Measurements from ENCODE around the gene THOC1.
"Not testable (repeated sequence)": the region's sequence is repeated elsewhere in the genome, so short reads cannot be mapped to it uniquely, and the experiment has no call there.

Gene THOC1, protein sequence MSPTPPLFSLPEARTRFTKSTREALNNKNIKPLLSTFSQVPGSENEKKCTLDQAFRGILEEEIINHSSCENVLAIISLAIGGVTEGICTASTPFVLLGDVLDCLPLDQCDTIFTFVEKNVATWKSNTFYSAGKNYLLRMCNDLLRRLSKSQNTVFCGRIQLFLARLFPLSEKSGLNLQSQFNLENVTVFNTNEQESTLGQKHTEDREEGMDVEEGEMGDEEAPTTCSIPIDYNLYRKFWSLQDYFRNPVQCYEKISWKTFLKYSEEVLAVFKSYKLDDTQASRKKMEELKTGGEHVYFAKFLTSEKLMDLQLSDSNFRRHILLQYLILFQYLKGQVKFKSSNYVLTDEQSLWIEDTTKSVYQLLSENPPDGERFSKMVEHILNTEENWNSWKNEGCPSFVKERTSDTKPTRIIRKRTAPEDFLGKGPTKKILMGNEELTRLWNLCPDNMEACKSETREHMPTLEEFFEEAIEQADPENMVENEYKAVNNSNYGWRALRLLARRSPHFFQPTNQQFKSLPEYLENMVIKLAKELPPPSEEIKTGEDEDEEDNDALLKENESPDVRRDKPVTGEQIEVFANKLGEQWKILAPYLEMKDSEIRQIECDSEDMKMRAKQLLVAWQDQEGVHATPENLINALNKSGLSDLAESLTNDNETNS

GRCh38 chr18:267688-268552 lies at the start of gene THOC1:
TSS of gene THOC1 (minus strand) at chr18:268047. CDS start at chr18:268019, 28 bp downstream.
- peak; percentile 79 to 90 (median 88) for DNase-seq

- DNase-seq = no peak
Measured at GRCh38 chr18:317618-318017, 49.8 kb upstream of the THOC1 start.

DNA sequence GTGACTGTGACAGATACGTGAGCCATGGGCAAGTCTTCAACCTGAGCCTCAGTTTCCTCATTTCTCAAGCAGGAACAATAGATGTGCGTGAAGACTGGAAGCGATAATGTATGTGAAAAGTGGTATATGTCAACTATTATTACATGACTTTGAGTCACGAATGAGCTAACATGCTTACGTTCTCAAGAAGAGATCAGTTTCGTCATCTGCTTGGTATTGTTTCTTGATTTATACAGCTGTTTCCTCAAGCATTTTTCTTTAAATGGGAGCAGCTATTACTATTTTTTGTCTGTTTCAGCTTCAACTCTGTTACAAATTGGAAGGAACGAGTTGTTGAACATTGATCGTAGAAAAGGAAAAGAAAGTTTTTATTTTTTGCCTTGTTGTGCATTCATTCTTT lies 48.5 kb upstream of the THOC1 start:
- DNase-seq = no peak

DNA sequence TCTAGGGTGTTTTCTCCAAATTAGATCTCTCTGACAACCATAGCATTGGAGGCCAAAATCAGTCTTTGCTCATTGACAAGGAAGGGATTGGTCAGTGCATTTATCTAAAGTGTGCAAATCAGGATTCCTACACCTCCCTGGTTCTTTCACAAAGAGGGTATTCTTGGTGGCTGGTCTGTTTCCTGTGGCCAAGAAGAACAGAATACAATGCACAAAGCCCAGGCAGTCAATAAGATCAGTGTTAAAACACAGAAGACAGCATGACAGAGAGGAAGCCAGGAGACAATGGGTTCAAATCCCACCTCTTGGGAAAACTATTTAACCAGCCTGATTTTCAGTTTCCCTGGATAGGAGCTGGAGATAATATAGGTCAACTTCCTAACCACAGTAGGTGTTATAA lies 46.1 kb upstream of the THOC1 start:
- no peak for DNase-seq

DNA sequence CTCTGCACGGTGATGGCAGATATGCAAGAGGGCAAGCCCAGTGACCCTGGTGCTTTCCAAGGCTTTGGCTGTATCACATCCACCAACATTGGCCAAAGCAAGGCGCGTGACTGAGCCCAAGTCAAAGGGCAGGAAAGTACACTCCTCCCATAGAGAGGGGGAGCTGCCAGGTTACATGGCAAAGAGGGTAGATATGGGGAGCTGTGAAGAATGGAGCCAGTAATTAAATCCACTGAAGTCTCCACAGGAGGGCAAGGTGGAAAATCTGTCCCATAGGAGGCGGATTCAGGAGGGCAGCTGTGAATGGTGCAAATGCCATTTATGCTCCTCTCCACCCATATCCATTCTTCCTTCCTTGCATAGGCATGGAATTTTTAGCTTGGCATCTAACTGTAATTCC lies 44.6 kb upstream of the THOC1 start:
- no peak for DNase-seq

GRCh38 chr18:310042-310441 lies 42.2 kb upstream of the THOC1 start:
- no peak for DNase-seq

GRCh38 chr18:308086-308485 lies 40.2 kb upstream of the THOC1 start:
- DNase-seq = not testable (repeated sequence)

- DNase-seq = no peak
Measured at GRCh38 chr18:306608-307255, 38.9 kb upstream of the THOC1 start.

DNA sequence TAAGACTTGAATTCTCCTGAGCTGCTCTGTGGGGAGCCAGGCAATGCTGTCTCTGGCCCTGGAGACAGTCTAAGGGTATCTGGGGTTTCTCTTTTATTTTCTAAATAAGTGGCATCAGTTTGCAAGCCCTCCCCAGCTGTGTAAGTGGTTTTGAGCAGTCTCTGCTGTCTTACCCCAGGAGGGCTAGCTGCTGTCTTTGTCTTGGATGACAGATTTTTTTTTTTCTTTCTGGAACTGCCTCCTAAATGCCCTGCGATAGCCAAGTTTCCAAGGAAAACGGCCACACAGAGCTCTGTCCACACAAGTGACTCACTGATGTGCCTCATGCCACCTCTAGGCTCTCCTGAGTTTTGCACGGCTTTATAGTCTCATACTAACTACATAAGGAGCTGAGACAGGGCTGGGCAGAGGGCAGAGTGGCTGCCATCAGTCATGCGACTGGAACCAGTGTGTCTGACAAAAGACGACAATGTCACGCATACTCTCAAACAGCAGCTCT lies 37.2 kb upstream of the THOC1 start:
- DNase-seq = no peak

- no peak for DNase-seq
Measured at GRCh38 chr18:303607-304006, 35.8 kb upstream of the THOC1 start.

- no peak for DNase-seq
Measured at GRCh38 chr18:303011-303410, 35.2 kb upstream of the THOC1 start.

- no peak for DNase-seq
Measured at GRCh38 chr18:302097-302496, 34.2 kb upstream of the THOC1 start.

DNA sequence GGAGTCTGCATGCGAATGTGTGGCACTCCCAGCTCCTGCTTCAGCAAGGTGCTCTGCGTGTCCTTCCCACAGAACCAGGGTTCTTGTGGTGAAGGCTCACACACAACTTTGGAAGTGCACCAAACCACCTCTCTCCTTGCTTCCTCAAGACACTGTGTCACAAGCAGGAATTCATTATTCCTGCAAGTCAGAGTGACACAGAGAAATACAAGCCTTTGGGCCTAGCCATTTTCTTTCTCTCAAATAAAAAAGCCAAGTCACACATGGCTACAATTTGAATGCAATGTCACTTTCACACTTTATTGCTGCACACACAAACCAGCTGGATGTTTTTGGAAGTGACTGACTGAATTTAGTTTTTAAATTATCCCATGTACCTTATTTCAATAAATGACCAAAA lies 30.1 kb upstream of the THOC1 start:
- no peak for DNase-seq

DNA sequence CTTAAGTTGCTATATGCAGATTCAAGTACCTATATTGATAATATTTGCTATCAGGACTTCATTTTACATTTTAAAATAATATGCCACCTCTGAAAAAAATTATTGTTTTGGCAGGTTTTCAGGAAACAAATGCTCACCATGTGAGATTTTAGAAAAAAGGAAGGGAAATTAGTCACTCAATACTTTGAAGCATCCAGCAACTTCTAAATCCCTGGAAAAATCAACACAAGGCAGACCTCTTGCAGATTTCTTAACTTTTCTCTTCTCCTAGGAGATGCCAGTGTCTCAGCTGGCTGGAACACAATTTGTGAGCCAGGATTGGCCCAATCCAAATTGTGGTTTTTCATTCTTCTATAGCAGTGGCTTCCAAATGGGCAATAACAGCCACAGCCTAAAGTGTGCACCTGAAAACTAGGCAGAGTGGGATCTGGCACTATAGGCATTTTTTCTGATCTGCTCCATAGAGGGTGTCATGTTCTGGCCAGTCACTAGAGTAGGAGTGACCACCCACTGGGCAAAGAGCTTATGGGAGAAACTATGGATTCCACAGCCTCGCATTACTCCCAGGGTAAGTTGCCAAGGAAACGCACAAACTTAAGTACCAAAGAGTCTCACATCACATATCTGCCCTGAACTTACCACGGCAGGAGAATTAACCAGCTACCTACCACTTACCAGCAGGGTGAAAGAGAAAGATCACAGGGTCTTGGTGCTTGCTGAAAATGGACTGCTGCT lies 28.1 kb upstream of the THOC1 start:
- no peak for DNase-seq

- no peak for DNase-seq
Measured at GRCh38 chr18:294566-294965, 26.7 kb upstream of the THOC1 start.

- no peak for DNase-seq
Measured at GRCh38 chr18:293536-293935, 25.7 kb upstream of the THOC1 start.

DNA sequence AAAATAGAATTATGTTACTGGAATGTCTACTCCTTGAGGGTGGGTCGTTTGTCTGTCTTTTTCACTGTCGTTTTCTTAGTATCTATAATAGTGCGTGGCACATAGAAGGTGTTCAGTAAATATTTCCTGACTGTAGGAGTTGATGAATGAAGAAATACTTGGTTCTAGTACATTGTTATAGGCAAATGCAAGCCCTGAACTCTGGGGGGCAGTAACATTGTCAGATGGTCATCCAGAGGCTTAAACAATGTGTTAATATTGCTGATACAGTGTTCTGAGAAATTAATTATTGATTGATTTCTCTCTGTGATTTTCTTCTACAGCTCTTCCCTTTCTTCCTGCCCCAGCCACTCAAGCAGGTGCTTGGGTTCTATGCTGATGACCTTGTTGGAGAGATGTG lies 24.4 kb upstream of the THOC1 start:
- no peak for DNase-seq

DNA sequence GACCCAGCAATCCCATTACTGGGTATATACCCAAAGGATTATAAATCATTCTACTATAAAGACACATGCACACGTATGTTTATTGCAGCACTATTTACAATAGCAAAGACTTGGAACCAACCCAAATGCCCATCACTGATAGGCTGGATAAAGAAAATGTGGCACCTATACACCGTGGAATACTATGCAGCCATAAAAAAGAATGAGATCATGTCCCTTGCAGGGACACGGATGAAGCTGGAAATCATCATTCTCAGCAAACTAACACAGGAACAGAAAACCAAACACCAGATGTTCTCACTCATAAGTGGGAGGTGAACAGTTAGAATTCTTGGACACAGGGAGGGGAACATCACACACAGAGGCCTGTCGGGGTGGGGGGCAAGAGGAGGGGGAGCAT lies 22.1 kb upstream of the THOC1 start:
- not testable (repeated sequence) for DNase-seq

DNA sequence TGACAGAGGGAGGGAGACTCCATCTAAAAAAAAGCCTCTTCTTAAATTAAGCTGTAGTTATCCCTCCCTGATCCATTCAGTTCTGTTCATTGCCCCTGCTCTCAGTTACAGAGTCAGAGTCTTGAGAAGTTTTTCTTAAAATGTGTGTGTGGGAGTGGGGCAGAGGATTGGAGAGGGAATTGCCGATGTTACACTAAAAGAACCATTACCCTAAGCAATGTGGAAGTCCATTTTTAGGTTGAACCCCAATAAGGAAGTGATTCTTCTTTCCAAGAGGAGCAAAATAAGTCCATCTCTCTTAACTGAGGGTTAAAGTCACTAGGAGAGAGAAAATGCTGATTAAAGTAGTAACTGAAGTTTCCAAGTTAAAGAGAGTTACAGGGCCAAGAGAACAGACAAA lies 21.2 kb upstream of the THOC1 start:
- no peak for DNase-seq

- DNase-seq = no peak
Measured at GRCh38 chr18:286515-287310, 18.9 kb upstream of the THOC1 start.

- DNase-seq = no peak
Measured at GRCh38 chr18:285817-286216, 18.0 kb upstream of the THOC1 start.

Measured in activated naive CD4-positive, alpha-beta T cell (primary cell).